Measurements from ENCODE around the gene SUPT3H.
A peak's percentile ranks its signal among the peaks of the same experiment; 100 is the strongest.

SUPT3H gene

DNA sequence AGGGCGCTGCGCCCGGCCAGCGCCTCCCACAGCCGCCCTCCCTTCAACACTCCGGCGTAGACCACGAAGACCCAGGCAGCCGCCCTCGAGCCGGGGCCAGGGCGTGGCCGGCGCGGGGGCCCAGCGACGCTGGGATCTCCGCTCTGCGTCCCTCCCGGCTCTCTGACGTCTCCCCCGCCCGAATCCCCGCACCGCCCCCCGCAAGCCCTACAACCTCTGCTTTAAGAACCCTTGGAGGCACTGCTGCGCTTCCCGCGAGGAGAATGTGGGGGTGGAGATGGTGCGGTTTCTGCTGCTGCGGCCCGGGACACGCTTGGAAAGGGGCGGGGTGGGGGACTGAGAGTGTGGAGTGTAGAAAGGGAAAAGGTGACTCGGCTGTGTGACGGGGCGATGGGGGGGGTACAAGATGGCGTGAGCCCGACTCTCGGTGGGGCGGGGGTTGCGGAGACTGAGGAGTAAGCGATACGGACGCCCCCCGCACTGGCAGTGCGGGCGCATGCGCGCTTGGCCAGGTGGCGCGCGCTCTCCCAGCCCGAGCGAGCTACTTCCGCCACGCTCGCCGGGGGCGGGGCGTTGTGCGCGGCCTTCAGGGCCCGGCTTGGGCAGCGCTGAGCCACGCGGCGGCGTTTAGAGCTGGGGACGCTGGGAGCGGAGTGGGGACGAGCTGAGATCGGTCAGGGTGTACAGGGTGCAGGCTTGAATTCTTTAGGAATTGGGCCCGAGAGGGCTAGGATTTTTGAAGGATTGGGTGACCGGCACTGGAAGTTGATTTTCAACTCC lies at the start of gene SUPT3H:
Gene SUPT3H (minus strand): TSS at position 381 of the 780 bp plus-strand sequence.
- DNase-seq (ENCODE audit: low read depth): peak; percentile 71

DNA sequence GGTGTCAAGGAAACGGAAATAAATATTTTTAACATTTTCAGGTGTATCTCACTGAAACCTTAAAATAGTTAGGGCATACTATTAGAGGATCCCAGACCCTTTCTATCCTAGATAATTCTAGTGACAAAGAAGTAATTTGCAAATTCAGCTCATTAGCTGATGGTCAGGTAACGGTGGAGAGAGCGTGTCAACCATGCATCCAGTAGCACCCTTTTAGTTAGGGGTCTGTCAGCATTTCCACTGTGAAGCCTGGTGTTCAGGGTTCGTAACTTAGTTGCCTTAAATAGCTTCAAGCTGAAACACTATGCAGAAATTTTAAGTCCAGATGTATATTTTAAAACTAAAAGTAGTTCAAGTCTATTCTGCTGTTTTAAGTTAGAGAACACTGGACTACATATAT lies 48.5 kb upstream of the SUPT3H start:
- DNase-seq (ENCODE audit: low read depth): no peak

DNA sequence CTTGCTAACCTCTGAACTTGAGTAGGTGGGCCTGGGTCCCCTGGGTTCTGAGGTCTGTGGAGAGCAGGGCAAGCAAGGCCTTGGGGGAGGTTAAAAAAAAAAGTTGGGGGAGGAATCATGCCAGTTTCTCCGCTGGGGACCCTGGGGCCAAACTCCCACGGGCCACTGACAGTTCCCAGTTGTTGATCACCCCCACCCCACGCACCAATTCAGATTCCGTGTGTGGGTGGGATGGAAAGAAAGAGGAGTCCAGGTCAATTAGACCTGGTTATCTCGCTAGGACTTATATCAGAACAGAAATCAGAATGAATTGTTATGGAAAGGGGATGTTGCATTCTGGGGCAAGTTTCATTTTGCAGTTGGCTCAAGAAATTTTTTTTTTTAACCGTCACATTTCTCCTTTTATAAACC lies 46.7 kb upstream of the SUPT3H start:
- DNase-seq (ENCODE audit: low read depth): no peak

DNA sequence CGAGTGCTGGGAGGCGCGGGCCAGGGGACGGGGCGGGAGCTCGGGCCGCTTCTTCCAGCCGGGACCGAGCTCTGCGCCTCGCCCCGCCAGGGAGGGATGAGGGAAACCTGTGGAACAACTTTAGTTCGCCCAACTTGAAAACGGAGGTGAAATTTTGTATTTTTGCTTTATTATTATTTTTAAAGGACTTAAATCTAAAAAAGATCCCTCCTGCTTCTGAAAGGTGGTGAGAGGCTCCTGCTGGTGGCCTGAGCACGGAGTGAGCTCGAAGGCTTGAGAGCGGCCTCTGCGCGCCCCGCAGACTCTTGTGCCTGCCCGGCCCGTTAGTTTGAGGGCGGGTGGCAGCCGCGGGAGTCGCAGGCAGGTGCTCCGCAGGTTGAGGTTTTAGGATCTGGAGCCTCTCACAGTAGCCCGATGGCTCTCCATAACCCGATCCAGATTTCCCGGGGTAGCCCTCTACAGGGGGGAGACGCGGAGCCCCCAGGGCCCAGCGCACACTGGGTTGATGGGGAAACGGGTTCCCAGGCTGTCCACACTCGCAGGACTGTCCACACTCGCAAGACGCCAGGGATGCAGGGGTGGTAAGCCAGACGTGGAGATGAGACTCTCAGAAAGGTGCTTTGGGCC lies 46.2 kb upstream of the SUPT3H start:
- DNase-seq (ENCODE audit: low read depth): no peak

DNA sequence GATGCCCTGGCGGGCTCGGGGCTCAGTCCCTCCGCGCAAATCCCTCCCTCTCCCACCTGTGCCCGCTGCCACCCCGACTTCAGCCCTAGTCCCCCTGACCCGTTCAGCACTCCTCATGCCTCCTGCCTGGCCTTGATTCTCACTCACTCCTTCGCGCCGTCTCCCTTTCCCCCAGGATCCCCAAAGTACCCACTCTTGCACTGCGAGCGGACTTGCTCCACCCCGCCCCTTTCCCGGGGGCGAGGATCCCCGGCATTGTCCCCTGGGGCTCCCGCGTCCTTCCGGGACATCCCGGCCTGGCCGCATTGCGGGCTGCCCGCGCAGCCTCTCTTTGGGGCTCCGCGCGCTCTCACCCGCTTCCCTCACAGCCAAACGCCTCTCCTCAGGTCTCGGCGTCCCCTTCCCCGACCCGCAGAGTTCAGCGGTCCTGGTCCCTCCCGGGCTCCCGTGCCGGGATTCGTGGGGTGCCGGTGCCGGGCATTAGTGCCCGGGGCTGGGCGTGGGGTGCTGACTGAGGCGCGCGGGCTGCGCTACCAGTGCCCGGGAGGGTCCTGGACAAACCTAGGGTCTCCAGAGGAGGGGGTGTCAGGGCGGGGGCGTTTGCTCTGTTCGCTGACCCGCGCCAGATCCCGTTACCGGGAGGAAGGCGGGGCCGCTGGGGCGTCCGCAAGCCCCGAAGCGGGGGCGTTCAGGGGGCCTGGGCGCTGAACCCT lies 45.5 kb upstream of the SUPT3H start:
- no peak for DNase-seq (ENCODE audit: low read depth)

DNA sequence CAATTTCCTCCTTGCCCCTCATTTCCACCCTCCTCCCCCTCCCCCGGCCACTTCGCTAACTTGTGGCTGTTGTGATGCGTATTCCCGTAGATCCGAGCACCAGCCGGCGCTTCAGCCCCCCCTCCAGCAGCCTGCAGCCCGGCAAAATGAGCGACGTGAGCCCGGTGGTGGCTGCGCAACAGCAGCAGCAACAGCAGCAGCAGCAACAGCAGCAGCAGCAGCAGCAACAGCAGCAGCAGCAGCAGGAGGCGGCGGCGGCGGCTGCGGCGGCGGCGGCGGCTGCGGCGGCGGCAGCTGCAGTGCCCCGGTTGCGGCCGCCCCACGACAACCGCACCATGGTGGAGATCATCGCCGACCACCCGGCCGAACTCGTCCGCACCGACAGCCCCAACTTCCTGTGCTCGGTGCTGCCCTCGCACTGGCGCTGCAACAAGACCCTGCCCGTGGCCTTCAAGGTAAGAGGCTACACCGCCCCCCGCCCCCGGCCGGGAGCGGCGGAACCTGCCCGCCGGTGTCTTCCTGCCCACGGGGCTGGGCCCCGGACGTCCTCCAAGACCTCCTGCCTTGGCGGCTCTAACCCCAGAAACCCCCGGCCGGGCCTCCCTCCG lies 44.9 kb upstream of the SUPT3H start:
- DNase-seq (ENCODE audit: low read depth): no peak

DNA sequence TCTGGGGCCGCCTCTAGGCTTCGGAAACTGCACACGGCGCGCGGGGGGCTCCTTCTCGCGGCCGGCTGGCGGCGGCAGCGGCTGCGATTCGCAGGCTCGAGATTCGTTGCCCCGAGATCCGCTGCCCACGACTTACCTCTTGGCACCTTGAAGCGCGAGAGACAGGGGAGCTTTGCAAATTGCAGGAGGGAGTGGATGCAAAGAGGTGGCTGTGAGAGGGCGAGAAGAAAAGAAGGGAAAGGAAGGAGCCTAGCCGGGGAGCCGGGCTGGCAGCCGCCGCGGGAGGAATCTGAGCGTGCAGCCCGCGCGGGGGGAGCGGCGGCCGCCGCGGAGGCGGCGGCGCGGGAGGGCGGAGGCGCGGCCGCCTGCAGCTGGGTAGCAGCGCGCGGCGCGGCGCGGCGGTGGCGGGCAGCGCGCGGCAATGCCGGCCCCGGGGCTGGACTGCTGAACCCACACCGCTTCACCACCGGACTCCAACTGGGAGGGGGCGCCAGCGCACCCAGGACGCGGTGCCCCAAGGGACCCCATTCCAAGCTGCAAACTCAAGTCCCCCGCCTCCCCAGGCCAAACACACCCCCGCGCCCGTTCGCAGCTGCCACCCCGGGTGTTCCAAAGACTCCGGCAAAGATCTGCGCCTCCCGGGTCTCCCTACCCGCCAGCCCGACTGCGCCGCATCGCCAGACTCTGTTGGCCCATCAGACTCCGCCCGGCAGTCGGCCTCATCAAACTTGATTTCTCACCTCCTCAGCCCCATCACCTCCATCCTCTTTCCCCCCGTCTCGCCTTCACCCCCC lies 44.2 kb upstream of the SUPT3H start:
- no peak for DNase-seq (ENCODE audit: low read depth)

DNA sequence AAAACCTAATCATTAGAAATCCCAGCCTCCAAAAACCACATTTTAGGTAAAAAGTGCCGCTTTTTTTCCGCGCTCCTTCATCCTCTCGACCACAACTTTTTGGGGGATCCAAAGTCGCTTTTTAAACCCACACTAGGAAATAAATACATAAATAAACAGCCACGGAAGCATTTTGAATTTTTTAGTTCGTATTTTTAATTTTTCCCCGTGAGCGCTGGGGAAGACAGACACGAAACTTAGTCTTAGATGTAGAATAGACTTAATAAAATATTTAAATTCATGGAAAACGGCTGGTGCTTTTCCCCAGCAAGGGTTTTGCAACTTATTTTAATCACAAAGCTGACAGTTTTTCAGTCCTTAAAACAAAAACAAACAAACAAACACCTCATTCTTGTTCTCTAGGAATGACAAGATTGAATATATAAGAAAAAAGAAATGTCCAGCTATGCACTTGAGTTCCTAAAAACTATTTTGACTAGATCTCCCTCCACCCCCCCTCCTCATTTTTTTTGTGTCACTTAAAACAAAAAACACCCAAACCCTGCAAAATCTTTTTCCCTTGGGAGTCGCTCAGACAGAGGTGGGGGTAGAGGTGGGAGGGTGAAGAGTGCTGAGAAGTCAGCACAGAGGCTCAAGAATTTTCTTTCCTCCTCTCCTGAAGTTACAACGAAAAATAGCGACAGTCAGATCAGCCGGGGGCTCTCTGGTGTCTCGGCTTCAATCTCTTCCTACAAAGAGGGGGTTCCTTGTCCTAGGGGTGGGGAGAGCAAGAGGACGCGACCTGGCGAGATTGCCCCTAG lies 43.4 kb upstream of the SUPT3H start:
- DNase-seq (ENCODE audit: low read depth): no peak

DNA sequence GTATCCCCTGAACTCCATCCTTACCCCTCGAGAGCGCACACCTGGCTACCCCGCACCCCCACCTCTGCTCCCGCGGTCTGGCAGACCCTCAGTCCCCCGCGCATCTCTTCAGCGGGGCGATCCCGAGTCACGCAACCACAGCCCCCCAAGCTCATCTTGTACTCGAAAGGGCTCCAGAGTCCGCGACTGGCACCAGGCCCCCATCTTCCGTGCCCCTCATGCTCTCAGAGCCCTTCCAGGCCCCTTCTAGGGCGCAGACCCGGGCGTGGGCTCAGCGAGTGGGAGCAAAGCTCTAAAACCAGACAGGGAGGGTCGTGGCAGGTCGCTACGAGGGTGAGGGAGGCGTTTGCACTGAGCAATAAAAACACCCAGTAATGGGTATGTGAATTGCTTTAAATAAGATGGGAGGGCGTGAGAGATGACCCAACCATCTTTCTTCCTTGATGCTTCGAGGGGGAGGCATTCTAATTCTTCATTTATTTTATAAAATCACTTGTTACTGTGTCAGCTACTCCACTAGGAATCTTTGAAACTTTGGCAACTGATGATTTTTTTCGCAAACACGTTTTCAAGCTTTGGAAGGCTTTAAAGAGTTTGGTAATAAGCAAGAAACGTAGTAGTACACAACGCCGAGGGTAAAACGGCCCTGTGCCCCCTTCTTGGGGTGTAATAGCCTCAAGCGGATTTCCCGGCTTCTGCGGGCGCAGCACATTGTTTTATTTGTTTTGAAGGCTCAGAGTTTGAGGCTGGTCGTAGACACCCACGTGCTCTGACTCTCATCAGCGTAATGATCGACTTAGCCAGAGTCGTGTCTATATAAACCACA lies 42.6 kb upstream of the SUPT3H start:
- DNase-seq (ENCODE audit: low read depth): no peak

DNA sequence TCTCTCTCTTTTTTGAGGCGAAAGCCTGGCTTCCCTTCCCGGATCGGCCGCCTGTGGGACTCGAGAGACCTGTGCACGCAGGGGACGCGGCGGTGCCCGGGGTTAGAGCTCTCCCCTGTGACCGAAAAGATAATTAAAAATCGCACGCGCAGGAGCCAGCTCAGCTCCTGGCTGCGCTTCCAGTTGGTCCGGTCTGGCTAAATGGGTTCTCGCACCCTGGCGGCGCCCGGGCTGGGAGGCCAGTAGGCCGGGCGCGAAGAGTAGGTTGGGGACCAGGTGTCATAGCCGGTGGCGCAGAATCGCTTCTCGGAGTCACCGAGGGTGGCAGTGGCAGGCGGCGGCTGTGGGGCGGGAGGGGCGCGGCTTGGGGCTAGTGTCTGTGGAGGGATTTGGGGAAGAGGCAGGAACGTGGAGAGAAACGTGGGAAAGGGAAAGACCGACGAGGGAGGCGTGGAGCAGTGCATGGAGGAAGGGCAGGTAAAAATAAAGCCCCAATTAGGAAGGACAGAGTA lies 41.9 kb upstream of the SUPT3H start:
- DNase-seq (ENCODE audit: low read depth): no peak

DNA sequence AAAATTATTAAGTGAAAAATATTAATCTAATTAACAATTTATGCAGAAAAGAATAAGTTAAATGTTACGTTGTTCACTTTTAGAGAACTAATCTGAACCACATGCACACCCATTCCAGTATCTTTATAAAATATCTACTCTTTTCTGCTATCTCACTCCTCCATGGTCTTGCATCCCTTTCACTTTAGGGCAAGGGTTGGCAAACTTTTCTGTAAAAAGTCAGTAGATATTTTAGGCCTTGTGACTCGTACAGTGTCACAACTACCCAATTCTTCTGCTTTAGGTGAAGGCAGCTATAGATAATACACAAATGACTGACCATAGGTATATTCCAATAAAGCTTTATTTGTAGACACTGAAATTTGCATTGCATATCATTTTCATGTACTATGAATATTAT lies 39.7 kb upstream of the SUPT3H start:
- DNase-seq (ENCODE audit: low read depth): no peak

DNA sequence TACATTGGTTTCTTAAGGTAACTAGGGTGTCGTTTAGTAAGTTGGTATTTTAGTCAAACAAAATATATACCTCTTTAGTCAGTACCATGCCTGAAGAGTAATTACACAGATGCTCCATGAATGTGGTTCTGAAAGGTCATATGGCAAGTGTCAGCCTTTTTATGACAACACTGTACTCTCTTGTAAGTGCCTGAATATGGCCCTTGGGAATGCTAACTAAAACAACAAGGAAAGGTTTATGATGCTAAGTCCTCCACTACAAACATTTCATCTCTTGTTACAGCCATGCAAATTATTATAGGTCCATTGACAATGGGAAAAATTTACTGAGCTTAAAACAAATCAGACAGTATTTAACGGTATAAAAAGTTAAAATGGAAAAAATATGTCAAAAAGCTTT lies 39.0 kb upstream of the SUPT3H start:
- no peak for DNase-seq (ENCODE audit: low read depth)

DNA sequence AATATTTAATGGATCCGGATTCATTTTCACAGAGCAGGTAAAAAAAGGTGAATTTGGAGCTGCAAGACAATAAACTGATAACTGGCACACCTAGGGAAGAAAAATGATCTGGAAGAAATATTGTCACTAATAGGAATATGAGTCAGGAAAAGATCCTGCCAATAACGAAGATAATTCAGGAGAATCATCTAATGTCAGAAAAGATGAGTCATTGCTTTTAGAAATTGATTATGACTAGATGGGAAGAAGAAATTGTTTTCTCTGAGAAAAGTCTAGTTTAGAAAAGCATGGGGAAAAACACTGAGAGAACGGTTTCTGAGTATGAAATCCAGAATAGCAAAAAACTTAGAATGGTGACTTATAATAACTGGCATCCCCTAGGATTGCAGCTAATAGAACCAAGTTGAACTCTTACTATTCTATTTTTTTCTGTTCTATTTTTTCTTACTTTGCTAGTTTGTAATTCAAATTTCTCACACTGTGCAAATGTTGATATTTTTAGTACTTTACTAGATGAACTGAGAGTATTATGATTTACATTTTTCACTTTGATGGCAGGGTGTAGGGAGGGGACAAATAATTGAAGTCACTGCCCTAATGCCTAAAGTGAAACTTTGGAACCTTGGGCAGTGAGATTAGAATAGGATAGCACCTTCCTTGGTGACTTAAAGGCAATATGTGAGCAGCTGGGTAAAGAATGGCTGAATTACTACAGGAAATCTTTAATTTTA lies 38.2 kb upstream of the SUPT3H start:
- no peak for DNase-seq (ENCODE audit: low read depth)

DNA sequence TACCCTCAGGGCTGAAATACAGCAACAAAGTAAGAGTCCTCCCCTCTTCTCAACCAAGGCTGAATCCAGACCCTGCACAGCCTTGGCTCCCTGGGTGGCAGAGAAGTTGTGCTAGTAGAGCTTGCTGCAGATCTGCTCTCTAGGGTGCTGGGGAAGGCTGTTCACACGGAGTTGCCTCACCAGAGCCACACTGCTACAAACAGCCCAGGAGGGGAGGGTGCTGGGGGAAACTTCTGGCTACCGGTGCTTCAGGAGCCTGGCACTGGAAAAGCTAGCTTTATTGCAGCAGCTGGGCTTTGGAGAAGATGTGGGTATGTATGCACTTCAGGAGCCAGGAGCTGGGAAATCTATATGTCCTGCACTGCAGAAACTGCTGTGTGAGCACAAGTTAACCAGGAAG lies 37.6 kb upstream of the SUPT3H start:
- no peak for DNase-seq (ENCODE audit: low read depth)

DNA sequence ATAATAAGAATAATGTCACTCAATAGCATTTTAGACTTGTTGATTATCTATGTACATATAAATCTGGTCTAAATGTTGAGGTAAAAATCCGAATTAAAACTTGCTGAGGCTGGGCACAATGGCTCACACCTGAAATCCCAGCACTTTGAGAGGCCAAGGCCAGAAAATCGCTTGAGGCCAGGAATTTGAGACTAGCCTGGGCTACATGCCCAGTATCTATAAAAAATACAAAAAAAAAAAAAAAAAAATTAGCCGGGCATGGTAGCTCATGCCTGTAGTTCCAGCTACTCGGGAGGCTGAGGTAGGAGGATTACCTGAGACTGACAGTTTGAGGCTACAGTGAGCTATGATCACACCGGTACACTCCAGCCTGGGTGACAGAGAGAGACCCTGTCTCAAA lies 34.2 kb upstream of the SUPT3H start:
- no peak for DNase-seq (ENCODE audit: low read depth)

DNA sequence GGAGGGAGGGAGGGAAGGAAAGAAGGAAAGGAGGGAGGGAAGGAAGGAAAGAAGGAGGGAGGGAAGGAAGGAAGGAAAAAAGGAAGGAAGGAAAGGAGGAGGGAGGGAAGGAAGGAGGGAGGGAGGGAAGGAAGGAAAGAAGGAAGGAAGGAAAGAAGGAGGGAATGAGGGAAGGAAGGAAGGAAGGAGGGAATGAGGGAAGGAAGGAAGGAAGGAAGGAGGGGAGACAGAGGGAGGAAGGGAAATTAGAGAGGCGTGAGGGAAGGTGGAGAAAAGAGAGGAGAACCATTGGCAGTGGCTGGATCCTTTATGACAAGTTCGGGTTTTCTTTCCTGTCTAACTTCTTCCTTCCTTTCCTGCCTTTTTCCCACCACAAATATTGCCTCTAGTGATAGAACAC lies 22.3 kb upstream of the SUPT3H start:
- no peak for DNase-seq (ENCODE audit: low read depth)

DNA sequence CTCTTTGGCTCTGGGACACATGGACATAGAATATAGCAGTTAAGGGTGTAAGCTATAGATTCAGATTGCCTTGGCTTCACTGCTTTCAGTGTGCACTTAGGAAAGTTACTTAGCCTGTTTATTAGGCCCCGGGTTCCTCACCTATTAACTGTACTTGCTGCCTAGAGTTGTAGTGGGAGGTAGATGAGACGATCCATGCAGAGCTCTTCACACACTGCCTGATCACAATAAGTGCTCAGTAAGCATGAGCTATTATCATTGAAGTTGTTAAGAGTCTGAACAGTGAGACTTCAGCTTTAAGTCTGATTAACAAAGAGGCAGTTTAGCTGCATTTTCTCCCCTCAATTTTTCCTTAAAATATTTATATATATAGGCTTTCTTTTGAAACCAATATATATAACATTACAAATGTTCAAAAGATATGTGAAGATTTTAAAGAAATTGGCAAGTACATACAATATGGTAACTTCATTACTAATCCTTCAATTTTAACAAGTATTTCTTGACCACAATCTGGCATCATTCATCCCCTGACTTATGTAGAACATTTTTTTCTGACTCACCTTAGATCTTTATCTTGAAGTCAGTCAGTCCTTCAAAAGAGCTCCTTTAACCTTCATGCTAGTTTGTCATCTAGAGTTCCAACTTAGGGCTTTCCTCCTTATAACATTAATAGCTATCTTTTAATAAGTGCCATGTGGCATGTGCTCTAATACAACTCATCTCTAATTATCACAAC lies 20.5 kb upstream of the SUPT3H start:
- DNase-seq (ENCODE audit: low read depth): no peak

DNA sequence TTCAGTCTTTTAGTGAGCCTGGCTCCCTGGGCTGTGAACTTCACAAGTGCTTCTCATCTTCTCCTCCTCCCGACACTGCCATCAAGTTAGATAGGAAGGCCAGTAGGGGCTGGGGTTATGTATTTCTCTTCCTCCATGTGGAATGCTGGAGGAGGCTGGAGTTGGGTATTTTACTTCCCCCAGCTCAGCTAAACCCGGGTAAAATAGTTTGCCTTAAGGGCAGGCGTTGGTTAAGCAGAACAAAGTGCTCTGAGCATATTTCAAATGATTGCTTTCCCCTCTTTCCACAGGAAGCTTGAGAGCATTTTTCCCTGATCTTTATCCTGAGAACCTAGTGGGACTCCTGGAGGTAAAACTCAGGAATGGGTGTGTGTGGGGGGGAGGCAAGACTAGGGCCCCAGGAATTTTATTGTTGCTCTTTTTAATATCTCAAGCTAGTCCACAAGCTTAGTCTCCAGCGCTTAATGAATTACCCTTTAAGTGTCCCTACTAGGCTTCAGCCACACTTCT lies 16.9 kb upstream of the SUPT3H start:
- no peak for DNase-seq (ENCODE audit: low read depth)

All from HS-5 (cell line).